Measurements from ENCODE around the gene HSPA1A.

DNA sequence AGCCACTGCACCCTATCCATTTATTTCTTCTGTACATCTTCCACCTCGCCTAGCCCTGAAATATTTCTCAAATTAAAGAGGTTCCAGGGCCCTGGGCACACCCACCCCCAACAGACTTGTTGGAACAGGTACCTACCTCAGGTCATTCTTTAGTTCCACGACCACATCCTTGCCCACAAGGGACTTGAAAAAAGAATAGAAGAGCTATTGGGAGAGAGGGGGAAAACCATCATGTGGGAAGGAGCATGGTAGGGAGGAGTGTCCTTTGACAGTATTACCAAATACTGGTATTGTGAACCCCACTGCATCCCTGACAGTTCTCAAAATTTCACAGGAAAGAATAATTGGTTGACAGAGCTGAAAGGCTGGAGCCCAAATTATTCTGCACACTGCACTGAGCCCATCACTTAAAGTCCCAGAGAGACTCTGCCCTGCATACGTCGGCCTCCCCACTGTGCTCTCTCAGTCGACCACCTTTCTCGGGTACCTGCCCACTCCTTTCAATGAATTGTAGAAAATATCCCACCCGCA, 9.3 kb upstream of the HSPA1A start:
- TF ChIP-seq POLR2A (IDR thresholded peaks at IDR 0.05) = no peak
- TF ChIP-seq, protein P1, sequence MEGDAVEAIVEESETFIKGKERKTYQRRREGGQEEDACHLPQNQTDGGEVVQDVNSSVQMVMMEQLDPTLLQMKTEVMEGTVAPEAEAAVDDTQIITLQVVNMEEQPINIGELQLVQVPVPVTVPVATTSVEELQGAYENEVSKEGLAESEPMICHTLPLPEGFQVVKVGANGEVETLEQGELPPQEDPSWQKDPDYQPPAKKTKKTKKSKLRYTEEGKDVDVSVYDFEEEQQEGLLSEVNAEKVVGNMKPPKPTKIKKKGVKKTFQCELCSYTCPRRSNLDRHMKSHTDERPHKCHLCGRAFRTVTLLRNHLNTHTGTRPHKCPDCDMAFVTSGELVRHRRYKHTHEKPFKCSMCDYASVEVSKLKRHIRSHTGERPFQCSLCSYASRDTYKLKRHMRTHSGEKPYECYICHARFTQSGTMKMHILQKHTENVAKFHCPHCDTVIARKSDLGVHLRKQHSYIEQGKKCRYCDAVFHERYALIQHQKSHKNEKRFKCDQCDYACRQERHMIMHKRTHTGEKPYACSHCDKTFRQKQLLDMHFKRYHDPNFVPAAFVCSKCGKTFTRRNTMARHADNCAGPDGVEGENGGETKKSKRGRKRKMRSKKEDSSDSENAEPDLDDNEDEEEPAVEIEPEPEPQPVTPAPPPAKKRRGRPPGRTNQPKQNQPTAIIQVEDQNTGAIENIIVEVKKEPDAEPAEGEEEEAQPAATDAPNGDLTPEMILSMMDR (IDR thresholded peaks at IDR 0.05) = no peak
- TF ChIP-seq EP300 (IDR thresholded peaks at IDR 0.05) = no peak
- TF ChIP-seq POLR2AphosphoS5 (IDR thresholded peaks at IDR 0.05) = no peak
